HG02571 (cell line): ENCODE data around the gene KIF1C.
"Not testable (repeated sequence)": the region's sequence is repeated elsewhere in the genome, so short reads cannot be mapped to it uniquely, and the experiment has no call there.

Experiments used
- ATAC-seq: cut with Tn5 transposase; IDR thresholded peaks from one replicate; pipeline ENCODE4 v1.9.1; 2021; ENCODE audit warnings: mild to moderate bottlenecking, moderate library complexity; ENCODE audit not compliant: unreplicated experiment

Gene KIF1C

DNA sequence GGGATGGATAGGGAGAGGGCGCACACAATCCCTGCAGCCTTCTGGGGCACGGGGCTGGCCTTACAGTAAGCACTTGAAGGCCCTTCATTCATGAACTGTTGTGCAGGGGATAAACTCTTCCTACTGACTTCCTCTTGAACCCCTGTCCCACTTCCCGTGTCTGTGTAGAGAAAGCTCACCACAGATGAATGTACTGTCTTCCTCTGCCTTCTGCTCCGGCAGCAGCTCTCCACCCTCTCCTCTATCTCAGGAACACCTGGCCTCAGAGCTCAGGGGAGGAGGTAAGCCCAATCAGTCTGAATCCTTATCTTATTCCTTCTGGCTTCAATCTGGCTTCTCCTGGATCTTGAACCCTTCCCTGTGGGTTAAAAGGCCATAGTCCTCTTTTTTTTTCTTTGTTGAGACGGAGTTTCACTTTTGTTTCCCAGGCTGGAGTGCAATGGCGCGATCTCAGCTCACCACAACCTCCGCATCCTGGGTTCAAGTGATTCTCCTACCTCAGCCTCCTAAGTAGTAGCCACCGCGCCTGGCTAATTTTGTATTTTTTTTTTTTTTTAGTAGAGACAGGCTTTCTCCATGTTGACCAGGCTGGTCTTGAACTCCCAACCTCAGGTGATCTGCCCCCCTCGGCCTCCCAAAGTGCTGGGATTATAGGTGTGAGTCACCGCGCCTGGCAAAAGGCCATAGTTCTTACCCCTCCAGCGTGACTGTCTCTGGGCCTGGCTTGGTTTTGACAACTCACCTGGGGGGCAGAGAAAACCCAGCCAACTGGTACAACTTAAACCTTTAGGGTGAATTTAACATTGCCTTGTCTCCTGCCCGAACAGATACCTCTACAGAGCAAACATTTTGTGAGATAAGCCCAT lies 44.6 kb downstream of the KIF1C start:
- ATAC-seq, result no peak

DNA sequence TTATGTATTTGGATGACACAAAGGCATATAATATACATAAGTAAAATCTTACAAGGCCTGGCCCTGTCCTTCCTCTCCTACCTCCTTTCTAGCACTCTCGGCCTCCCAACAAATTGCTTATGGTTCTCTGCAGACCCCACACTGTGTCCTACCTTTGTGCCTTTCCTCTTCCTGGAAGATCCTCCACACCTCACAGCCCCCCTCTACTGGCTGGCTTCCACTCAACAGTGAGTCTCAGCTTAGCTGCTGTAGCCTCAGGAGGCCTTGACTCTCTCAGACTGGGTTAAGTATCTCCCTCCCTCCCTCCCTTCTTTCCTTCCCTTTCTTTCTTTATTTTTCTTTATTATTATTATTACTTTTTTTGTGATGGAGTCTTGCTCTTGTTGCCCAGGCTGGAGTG lies 45.8 kb downstream of the KIF1C start:
- ATAC-seq, result no peak

DNA sequence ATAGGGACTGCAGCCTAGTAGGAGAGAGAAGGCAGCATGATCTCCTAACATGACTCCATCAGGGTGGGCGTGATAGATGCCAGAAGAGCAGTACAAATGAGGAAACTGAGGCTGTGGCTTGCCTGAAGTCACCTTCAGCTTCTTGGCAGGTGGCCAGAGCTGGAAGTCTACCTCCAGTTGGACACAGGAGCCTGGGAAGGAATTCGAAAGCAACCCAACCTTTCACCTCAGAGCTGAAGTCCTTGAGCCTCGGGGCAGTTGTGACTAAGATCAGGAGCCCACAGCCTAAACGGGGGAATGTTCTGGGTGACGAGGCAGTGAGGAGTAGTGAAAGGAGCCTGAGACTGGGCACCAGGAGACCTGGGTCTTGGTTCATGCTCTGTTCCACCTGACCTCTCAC lies 46.9 kb downstream of the KIF1C start:
- no peak for ATAC-seq

DNA sequence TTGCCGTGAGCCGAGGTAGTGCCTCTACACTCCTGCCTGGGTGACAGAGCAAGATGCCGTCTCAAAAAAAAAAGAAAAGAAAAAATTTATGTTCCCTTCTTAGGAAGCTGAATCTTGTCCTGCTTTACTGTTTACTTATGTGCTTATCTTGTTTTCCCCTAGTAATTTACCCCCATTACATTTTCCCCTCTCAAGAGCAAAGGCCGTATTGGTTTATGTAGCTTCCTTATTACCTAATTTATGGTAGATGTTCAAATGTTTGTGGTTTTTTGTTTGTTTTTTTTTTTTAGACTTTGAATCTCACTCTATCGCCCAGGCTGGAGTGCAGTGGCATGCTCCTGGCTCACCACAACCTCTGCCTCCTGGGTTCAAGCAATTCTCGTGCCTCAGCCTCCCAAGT lies 47.7 kb downstream of the KIF1C start:
- ATAC-seq, result no peak

DNA sequence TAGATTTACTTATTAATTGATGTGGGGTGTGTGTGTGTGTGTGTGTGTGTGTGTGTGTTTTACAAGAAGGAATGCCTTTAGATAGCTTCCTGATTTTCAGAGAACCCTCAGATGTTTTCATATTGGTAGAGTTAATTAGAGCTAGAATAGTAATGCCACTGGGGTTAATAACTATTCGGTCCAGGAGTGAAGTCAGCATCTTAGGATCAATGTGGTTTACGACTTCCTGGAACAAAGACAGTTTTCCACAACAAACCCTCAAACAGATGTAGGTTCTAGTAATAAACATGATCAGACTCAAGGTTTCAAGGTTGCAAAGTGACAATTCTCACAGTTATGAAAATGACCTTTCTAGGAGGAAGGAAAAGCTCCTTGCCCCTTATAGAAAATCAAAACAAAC lies 49.7 kb downstream of the KIF1C start:
- no peak for ATAC-seq

DNA sequence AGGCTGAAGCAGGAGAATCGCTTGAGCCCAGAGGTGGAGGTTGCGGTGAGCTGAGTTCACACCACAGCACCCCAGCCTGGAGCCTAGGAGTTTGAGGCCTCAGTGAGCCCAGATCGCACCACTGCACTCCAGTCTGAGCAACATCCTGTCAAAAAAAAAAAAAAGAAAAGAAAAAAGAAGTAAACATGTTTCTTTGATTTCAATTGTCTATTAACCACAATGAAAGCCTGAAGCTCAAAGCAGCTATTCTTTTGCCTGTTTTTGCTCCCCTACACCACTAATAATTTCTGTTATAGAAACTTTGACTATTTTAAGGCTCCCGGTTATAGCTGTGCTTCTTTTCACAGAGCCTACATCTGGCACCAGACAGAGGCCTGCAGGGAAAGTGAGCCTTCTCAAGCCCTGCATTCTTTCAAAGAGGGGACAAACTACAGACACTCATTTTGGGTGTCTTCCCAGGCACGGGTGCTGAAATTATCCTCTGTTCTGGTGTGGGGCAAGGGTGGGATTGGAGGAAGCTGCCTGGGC lies 51.6 kb downstream of the KIF1C start:
- no peak for ATAC-seq

DNA sequence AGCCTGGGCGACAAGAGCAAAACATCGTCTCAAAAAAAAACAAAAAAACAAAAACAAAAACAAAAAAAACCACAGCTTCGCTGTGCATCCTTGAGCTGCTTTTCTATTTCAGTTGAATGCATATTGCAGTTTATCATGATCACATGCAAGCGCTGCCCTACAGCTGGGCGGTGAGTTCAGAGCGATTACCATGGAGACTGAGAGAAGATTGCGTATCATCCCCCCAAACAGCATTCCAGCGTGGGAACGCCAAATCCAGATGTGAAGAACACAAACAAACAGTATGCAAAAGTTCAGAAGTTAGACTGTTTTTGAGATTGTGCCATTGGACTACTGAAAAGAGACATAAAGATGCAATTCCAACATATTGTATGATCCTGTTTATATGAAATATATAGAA lies 52.5 kb downstream of the KIF1C start:
- ATAC-seq, result no peak

DNA sequence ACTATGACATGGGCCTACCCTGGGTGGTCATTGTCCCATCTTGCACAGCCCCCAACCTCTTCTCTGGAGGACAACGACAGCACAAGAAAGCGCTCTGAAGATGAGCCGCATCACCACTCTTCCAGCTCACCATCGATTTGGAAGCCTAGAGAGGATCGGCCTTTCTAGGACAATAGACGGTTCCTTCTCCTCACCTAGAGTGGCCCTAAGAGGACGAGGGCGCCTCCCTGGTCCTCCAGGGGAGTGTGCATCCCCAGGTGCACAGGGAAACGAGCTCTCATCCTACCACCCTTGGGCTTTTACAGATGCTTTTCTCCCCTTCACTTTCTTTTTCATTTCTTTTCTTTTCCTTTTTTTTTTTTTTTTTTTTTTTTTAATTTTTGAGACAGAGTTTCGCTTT lies 57.8 kb downstream of the KIF1C start:
- no peak for ATAC-seq

DNA sequence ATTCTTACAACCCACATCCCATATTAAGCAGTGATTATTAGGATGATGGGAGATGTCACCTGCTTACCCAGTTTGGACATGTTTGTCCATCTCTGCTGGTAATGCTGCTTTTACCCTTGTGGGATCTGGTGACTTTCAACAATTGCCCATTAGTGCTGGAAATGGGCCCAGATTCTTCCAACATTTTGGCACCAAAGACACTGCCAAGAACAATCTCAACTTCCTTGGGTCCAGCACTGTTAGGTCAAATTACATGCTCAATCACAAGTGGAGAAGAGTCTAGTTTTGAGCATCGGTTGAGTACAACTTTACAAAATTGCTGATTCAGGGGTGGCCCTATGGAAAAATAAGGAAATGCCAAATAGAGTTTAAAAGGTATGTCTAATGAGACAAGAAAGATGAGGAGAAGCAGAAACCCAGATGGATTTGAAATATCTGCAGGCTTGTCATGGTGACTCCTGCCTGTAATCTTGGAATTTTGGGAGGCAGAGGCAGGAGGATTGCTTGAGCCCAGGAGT lies 67.5 kb downstream of the KIF1C start:
- no peak for ATAC-seq

DNA sequence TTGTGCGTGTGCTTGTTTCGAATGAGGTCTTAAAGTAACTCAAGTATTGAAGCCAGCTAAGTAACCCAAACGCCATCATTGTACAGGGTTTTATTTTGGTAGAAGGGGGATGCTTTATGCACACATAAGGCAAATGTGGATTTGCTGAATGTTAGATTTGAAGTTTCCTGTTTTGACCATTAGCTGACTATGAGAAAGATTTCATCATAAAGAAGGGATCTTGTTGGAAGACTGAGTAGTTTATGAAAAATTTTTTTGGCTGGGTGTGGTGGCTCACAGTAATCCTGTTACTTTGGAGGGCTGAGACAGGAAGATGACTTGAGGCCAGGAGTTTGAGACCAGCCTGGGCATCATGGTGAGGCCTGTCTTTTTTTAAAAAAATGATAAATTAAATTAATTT lies 70.5 kb downstream of the KIF1C start:
- ATAC-seq, result no peak

DNA sequence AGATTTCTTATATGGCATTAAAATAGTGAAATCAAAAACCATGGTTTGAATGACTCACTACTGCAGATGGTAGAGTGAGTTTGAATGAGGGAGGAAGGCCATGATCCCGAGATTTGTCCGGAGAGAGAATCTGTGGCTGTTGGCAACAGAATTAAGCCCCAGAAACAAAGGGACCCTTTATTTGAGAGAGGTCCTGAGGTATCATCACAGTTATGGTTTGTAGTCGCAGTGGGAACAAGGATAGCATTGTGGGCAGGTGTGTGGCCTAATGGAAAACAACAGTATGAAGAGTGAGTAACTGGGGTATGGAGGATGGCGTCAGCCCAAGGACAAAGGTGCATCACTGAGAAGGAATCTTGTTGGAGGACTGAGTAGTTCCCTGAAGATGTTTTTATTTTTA lies 72.0 kb downstream of the KIF1C start:
- ATAC-seq, result no peak

DNA sequence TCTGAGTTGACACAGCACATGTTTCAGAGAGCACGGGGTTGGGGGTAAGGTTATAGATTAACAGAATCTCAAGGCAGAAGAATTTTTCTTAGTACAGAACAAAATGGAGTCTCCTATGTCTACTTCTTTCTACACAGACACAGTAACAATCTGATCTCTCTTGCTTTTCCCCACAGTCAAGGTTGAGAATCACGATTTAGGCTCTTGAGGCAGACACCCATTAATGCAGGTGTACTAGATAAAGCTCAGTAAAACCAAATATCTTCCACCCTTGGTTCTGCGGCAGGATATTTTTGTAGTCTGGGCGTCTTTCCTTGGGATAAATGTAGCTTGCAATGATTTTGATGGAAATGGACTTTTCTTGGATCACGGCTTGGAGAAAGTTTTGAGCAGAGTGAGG lies 77.7 kb downstream of the KIF1C start:
- ATAC-seq, result not testable (repeated sequence)

DNA sequence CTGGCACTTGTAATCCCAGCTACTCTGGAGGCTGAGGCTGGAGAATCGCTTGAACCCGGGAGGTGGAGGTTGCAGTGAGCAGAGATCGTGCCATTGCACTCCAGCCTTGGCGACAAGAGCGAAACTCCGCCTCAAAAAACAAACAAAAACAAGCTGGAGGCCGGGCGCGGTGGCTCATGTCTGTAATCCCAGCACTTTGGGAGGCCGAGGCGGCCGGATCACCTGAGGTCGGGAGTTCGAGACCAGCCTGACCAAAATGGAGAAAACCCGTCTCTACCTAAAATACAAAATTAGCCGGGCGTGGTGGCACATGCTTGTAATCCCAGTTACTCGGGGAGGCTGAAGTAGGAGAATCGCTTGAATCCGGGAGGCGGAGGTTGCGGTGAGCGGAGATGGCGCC lies 79.5 kb downstream of the KIF1C start:
- not testable (repeated sequence) for ATAC-seq

DNA sequence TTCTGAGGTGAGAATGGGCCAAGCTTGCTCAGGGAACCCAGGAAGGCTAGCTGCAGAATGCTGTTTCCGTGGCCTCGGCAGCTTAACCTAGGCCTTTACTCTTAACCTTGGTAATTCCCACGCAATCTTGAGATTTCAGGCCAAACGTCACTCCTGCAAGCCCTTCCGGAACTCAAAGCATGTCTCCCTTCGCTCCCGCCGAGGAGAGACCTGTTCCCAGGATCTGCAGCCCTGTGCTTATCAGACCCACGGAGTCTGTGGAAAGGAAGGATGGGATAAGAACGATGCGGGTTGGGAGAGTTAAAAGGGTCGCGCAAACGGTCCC lies 80.0 kb downstream of the KIF1C start:
- no peak for ATAC-seq
